H1 (cell line): ENCODE measurements around the gene PTF1A. TPM values are rescaled to one million over a fixed set of nuclear protein-coding genes. Genes with fewer than 3 reads are reported as not detected.

Experiments
- RNF2 ChIP-seq: fragments of 200-900, 300-1000 bp; sonication (generic); IDR thresholded peaks from 2 replicates; pipeline ENCODE4 v1.7.1; 2016; ENCODE audit warnings: borderline replicate concordance, low read depth, mild to moderate bottlenecking, antibody characterized with exemption, low read length; ENCODE audit not compliant: poor library complexity, severe bottlenecking; ENCODE audit errors: missing control alignments
- polyA plus RNA-seq, 7 experiments: library from polyadenylated mRNA; depleted of rRNA in 3 of 7; stranded (reverse) in 5 of 7; unstranded in 2 of 7; fragments of >200 nt in 5 of 7; fragments of 200-250 nt in 2 of 7; gene quantifications; 1 replicate in 5 of 7; 2 replicates in 1 of 7; 4 replicates in 1 of 7; pipeline versions ENCODE4 v1.2.1 to v1.2.3, GENCODE V29; 2011 to 2013; ENCODE audit warnings: missing spikeins in 2 of 7, mixed read lengths in 2 of 7
- total RNA-seq: library from RNA; stranded (reverse); fragmentation: NEBNext Ultra II Directional; extraction: Animal tissue kit (Norgen Biotek cat#: 25700); gene quantifications from 2 replicates; pipeline ENCODE4 v1.2.1, GENCODE V29; 2021

The PTF1A gene
- total and polyA plus RNA-seq, 2 of the 8 experiments (the other 6 are each of a cell fraction or from before 2014, with no cell fraction given), result not detected

DNA sequence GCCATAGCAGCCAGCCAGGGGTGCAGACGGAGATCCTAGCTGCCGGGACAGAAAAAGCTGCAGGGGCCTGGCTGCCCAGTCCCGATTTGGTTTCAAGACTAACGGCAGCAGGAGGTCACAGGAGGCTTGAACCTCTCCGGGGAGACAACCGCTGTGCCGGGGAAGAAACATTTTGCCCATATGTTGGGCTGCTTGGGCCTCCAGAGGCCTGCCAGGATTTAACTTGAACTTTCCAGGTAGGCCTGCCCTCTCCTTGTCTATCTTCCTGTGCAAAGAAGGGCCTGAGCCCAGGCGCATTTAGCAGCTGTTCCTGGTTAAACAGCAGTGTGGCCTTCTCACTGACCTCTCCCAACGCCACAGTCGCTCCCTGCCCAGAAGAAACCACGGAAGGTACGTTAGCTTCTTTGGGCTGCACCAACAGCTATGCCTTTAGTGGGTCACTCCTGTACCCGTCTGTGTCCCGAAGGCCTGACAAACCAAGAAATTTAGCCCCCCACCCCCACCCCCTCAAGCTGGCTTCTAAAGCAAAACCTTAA is 17.1 kb upstream of the PTF1A start (continued):
- TF ChIP-seq RNF2, result peak; percentile 72
